Brain microvascular endothelial cell (primary cell): Measurements from ENCODE around the gene CCDC183.

Source experiments
- DNase-seq: peaks from one replicate; pipeline ENCODE4 v3.0.0-alpha.2; 2020
- H3K27ac ChIP-seq: fragments of 250-450 bp; sonication (Bioruptor Pico); 2 replicates; pipeline ENCODE4 v1.5.1; 2020; ENCODE audit warnings: mild to moderate bottlenecking, moderate library complexity
- H3K27me3 ChIP-seq: fragments of 250-450 bp; sonication (Bioruptor Pico); replicated peaks from 2 replicates; pipeline ENCODE4 v1.5.1; 2020; ENCODE audit warnings: mild to moderate bottlenecking
- H3K36me3 ChIP-seq: fragments of 250-450 bp; sonication (Bioruptor Pico); replicated peaks from 2 replicates; pipeline ENCODE4 v1.5.1; 2020; ENCODE audit warnings: mild to moderate bottlenecking
- H3K4me3 ChIP-seq: 2 replicates; pipeline ENCODE4 v1.5.1; 2011; ENCODE audit warnings: low read depth, mild to moderate bottlenecking, control low read depth, low read length, moderate library complexity
- in situ Hi-C: cut with HindIII; loops from 2 replicates; pipeline ENCODE4 v1.10.0; 2017; ENCODE audit warnings: low sequenced_read_pairs, low pct_ligation_motif_present
- TF ChIP-seq, protein P1 (sequence below): IDR thresholded peaks from 2 replicates; pipeline ENCODE4 v1.5.1; 2011; ENCODE audit warnings: low read depth, mild to moderate bottlenecking, moderate library complexity, low read length, control low read depth, inconsistent platforms; ENCODE audit errors: missing control alignments

The CCDC183 gene

DNA sequence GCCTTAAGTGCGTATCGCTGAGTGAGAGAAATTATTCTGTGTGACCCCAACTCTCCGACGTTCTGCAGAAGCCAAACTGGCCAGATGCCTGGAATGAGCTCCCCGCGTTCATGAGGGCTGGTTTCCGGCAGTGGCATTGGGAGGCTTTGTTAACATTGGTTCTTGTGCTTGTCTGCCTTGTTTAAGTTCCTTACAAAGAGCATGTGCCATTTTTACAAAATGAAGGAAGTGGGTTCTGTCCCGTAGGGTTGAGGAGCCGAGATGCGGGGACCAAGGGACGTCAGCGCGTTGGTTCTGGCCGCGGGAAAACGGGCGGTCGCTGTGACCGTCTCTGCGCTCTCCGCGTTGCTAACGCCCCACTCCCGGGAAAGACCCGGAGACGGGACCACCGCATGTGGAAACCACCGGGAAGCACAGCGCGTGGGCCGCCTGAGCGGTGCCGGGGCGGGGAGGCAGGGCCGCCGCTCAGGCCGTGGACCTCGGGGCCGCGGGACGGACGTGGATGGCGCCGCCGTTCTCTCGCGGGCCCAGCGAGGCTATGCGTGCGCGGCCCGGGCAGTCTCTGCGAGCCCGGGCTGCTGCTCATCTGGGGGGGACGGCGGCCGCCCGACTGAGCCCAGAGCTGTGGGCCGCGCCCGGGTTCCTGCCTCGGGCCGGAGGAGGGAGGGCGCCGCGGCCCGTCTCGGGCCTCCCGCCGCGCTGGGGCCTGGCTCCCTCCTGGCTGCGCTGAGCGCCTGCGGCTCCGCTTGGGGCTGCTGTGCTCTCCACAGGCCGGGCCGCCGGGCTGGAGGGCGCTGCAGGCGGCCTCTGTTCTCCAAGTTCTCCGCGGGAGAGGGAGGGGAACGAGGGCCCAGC is 25.1 kb downstream of the CCDC183 start:
- in situ Hi-C loops = loop anchor here (25.0 kb wide), 1 partner anchor 216 kb away; the partner anchor contains the start of genes ABCA2, FUT7 and NPDC1

DNA sequence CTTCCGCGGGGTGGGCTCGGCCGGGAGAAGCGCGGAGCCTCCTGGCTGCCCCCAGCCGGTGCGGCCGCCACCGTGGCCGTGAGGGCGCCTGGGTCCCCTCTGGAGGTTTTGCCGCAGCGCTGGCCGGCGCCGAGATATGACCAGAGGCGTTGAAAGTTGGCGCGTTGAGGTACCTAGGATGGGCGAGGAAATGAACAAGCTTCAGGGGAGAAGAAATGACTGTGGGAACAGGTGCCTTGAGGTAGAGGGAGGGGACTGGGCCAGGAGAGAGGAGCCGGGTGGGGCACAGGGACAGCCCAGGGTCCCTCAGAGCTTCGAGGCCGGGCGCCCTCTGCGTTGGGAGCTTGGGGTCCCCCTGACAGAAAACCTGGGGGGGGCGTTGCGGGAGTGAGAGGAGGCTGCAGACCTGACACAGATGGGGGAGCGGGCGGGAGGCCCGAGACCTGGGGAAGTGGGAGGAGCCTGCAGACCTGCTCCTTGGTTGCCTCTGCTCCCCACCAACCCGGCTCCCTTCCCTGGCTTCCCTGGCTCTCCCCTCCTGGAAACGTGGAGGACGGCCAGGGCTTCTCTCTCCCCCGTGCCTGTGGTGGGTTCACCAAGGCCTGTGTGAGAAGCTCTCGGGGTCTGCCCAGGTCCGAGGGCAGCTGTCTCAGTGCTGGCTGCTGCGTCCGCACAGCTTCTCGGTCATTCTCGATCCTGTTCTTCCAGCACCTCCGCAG is 25.8 kb downstream of the CCDC183 start:
- Histone ChIP-seq H3K36me3 (peaks cover 25% of the 10 kb centered on the region), H3K27me3 (no peaks in the 10 kb centered on the region), H3K27ac (no peak overlapping the region), H3K4me3 (no peak overlapping the region)
- TF ChIP-seq, protein P1, sequence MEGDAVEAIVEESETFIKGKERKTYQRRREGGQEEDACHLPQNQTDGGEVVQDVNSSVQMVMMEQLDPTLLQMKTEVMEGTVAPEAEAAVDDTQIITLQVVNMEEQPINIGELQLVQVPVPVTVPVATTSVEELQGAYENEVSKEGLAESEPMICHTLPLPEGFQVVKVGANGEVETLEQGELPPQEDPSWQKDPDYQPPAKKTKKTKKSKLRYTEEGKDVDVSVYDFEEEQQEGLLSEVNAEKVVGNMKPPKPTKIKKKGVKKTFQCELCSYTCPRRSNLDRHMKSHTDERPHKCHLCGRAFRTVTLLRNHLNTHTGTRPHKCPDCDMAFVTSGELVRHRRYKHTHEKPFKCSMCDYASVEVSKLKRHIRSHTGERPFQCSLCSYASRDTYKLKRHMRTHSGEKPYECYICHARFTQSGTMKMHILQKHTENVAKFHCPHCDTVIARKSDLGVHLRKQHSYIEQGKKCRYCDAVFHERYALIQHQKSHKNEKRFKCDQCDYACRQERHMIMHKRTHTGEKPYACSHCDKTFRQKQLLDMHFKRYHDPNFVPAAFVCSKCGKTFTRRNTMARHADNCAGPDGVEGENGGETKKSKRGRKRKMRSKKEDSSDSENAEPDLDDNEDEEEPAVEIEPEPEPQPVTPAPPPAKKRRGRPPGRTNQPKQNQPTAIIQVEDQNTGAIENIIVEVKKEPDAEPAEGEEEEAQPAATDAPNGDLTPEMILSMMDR = no peak
- in situ Hi-C loops = loop anchor here (25.0 kb wide), 1 partner anchor 215 kb away; the partner anchor contains the start of genes ABCA2, FUT7 and NPDC1
- DNase-seq = no peak

More for the DNA sequence above, 25.1 kb downstream of the CCDC183 start:
- Histone ChIP-seq H3K27me3 (no peaks in the 10 kb centered on the region), H3K4me3 (peak overlapping the region; percentile 31), H3K36me3 (peaks cover 20% of the 10 kb centered on the region), H3K27ac (peak overlapping the region; percentile 20)
- TF ChIP-seq, protein P1 = no peak
- no peak for DNase-seq

DNA sequence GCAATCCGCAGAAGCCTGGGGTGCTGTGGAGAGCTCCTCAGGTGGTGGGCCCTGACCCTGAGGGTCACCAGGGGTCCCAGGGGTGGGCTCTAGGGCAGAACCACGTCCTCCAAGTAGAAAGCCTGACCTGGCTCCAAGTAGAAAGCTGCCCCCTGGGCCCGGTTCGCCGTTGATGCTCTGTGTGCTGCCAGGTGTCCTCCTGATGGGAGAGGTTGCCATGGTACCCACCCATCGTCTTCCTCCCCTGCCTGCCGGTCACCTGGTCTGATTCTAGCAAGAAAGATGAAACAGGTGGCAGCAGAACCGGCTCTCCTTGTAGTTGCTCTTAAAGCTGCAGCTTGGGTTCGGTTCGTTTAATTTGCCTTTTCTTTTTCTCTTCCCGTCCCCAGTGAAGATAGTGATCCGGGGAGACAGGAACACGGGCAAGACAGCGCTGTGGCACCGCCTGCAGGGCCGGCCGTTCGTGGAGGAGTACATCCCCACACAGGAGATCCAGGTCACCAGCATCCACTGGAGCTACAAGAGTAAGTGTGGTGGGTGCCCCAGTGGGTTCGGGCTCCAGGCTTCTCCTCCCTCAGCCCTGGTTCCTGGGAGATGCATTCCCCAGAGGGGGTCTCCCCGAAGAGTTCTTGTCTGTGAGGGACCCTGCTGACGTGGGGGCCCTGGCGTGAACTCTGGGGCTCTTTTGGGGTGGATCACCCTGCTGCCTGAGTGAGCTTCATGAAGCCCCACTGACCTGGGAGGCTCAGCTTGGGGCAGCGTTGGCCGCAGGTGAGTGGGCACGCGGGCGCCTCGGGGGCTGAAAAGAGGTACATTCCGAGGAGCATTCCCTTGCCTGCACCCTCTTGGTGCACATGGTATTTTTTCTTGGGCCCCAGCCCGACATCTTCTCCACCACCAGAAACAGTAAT is 27.3 kb downstream of the CCDC183 start:
- Histone ChIP-seq H3K4me3 (no peak overlapping the region), H3K36me3 (peaks cover 36% of the 10 kb centered on the region), H3K27me3 (no peaks in the 10 kb centered on the region), H3K27ac (no peak overlapping the region)
- no peak for DNase-seq
- TF ChIP-seq, protein P1 = no peak
- in situ Hi-C loops = loop anchor here (25.0 kb wide), 1 partner anchor 214 kb away; the partner anchor contains the start of genes ABCA2, FUT7 and NPDC1

DNA sequence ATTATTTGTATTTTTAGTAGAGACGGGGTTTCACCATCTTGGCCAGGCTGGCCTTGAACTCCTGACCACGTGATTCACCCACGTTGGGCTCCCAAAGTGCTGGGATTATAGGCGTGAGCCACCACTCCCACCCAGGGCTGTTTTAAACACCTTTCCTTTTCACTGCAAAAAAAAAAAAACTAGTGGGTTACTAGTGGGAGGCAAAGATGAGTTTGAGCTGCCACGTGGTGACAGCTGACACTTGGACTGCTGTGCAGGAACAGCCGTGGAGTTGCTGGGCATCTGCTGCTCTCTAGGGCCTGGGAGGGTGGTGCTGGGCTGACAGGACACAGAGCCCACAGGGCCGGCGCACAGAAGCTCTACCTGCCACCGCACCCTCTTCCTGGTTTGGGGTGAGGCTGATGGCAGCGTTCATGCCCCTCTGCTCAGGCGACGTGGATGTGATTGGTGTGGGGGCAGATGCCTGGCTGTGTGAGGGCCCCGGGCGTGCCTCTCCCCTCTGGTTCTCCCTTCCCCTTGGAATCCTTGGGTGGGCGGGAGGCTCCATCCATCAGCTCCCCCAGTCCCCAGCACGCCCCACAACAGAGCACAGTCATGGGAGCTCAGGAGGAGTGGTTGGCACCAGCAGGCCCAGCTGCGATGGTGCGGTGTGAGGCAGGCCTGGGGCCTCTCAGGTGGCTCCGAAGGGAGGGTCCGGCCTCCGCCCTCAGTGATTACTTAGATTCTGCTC is 28.5 kb downstream of the CCDC183 start:
- in situ Hi-C loops = loop anchor here (25.0 kb wide), 1 partner anchor 213 kb away; the partner anchor contains the start of genes ABCA2, FUT7 and NPDC1
- H3K27me3 ChIP-seq = no peaks in the 10 kb centered on the region
- H3K27ac ChIP-seq = no peak overlapping the region
- DNase-seq = no peak
- TF ChIP-seq, protein P1 = no peak
- H3K36me3 ChIP-seq = peaks cover 48% of the 10 kb centered on the region
- H3K4me3 ChIP-seq = no peak overlapping the region
